Stimulated activated CD8-positive, alpha-beta memory T cell treated with anti-CD3 and anti-CD28 coated beads, Interleukin-12 subunit alpha, Interleukin-12 subunit beta, amount 100 ng/mL, for 4 hours (primary cell): ENCODE data around the gene LTBP4.

ENCODE experiments used
- DNase-seq: peaks from one replicate; pipeline ENCODE4 v3.0.0-alpha.2; 2020; ENCODE audit warnings: low read depth

LTBP4 gene

GRCh38 chr19:40596608-40597328 is 4.4 kb upstream of the LTBP4 start:
- no peak for DNase-seq

- no peak for DNase-seq
Observed at GRCh38 chr19:40597329-40597838, 3.8 kb upstream of the LTBP4 start.

GRCh38 chr19:40598121-40598917 is 2.9 kb upstream of the LTBP4 start:
- DNase-seq, result peak; percentile 58

- no peak for DNase-seq
Observed at GRCh38 chr19:40598918-40599307, 2.3 kb upstream of the LTBP4 start.

GRCh38 chr19:40599331-40599901 is 1.8 kb upstream of the LTBP4 start:
- DNase-seq, result no peak

- no peak for DNase-seq
Observed at GRCh38 chr19:40599902-40600569, 1.1 kb upstream of the LTBP4 start.

GRCh38 chr19:40600570-40601133 is 517 bp upstream of the LTBP4 start:
- DNase-seq, result no peak

- no peak for DNase-seq
Observed at GRCh38 chr19:40603071-40603388, 1.9 kb downstream of the LTBP4 start.

GRCh38 chr19:40603389-40604170 is 2.4 kb downstream of the LTBP4 start:
- DNase-seq, result peak; percentile 88

GRCh38 chr19:40604171-40604646 is 3.0 kb downstream of the LTBP4 start:
- no peak for DNase-seq

- DNase-seq, result no peak
Observed at GRCh38 chr19:40604647-40605215, 3.6 kb downstream of the LTBP4 start.

GRCh38 chr19:40605216-40605971 is 4.2 kb downstream of the LTBP4 start:
- DNase-seq, result peak; percentile 75

- no peak for DNase-seq
Observed at GRCh38 chr19:40607311-40608239, 6.4 kb downstream of the LTBP4 start.

GRCh38 chr19:40608240-40608621 is 7.1 kb downstream of the LTBP4 start:
- no peak for DNase-seq

GRCh38 chr19:40608957-40609356 is 7.8 kb downstream of the LTBP4 start:
- DNase-seq, result no peak

GRCh38 chr19:40609561-40610395 is 8.6 kb downstream of the LTBP4 start:
- DNase-seq, result peak; percentile 79

GRCh38 chr19:40610396-40611064 is 9.4 kb downstream of the LTBP4 start:
- peak; percentile 39 for DNase-seq

- no peak for DNase-seq
Observed at GRCh38 chr19:40611096-40611495, 9.9 kb downstream of the LTBP4 start.
